Measurements from ENCODE around the gene FCRLA.

- no peak for TF ChIP-seq EZH2 (IDR thresholded peaks at IDR 0.05; ENCODE audit: insufficient read depth, poor library complexity, severe bottlenecking)
- TF ChIP-seq EZH2phosphoT487 (IDR thresholded peaks at IDR 0.05; ENCODE audit: insufficient read depth, low read depth), result no peak
These were observed 15.2 kb upstream of the FCRLA start for GRCh38 chr1:161691846-161692245.

Measured in GM23248 (cell line).